GM19099 (cell line): ENCODE measurements around the gene CHST14.

Experiments used
- POLR2A ChIP-seq: IDR thresholded peaks from 3 replicates; pipeline ENCODE4 v1.6.1; 2011; ENCODE audit warnings: low read depth; ENCODE audit not compliant: insufficient read length; ENCODE audit errors: extremely low read depth

The CHST14 gene

DNA sequence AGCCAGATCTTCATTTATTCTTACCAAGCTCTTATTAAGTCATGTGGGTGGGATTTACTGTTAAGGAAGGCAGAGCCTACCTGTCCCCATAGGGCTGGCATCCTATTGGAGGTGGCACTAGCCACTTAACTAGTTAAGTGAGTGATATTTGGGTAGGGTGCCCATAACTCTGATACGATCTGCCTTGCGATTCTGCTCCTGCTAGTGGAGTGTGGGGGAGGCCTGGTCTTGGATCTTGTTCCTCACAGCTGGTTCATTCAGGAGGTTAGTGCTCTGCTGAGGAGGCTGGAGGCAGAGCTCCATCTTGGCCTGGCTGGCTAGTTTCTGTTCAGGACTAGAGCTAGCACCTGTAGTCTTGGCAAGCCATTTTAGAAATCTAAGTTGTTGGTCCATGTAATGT, 20.7 kb upstream of the CHST14 start:
- TF ChIP-seq POLR2A: no peak

DNA sequence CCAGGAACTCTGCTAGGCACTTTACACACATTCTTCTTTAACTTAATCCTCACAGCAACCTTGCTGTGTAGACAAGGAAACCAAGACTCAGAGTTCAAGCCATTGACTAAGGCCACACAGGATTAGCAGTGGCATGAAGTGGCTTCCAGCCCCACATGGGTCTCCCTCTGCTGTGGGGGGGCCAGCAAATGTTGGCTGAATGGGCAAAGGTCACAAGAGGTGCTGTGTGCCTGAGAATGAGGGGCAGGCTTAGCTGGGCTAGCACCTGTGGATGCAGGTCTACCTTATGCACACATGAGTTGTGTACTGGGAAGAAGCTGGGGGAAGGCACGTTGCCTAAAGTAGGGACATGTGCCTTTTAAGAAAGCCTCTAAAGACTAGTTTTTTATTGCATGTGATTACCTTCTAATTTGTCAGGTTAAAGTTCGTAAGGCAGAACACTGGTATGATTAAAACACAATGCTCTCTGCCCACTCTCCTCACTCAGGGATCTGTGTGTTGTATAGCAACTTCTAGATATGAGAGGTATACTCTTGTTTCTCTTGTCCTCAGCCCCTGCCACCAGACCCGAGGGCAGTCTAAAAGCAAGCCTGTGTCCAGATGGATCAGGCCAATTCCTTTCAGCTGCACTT, 19.1 kb upstream of the CHST14 start:
- no peak for TF ChIP-seq POLR2A

DNA sequence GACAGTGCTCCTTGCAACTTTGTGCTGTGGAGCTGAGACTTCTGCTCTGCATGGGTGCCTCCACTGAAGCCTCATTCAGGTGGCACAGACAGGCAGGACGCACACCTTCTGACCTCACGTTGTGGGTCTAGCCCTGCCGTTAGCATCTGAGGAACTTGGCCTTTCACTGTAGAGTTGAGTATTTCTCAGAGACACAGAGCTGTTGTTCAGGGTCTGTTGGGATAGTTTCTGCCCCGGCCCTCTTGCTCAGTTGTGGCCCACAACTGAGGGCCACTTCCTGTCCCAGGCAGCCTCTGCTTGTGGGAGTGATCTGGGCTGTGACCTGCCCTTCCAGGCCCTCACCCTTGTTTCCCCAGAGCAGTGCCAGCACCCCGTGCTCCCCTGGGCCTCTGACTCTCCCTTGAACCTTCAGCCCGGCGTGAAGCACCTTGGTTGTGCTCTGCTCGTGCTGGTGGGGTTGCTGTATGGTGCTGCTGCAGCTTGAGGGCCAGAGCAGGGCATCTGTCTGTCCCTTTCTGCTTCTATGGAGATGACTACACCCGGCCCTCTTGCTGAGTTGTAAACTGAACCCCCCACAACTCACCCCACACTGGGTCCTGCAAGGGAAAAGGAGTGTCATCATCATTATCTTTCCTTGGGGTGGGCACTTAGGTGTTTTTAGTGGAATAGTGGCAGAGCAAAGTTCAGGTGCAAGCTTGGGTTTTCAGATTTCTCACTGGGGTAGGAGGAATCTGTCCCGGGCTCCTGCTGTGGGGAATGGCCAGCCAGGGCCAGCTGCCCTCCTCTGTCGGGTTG, 18.3 kb upstream of the CHST14 start:
- TF ChIP-seq POLR2A: no peak

DNA sequence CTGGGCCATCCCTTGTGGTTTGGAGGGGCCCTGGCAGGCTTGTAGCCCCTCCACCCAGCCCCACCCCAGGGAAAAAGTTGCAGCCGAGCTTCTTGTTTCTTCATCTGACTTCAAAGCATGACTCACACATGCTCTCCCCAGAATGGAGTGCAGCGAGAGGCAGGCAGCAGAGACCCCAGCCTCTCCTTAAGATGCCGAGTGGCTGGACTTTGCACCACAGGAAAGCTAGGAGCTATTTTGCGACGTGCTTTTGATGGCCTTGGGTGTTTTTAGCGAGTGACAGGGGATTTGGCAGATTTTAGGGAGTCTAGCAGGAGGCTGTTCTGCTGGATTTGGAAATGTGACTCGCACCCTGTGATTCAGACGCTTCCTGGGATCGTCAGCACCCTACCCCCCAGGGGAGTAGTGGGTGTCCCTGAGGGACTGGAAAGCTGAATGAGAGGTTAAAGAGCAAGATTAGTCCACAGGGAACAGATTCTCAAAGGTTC, 15.8 kb upstream of the CHST14 start:
- no peak for TF ChIP-seq POLR2A

DNA sequence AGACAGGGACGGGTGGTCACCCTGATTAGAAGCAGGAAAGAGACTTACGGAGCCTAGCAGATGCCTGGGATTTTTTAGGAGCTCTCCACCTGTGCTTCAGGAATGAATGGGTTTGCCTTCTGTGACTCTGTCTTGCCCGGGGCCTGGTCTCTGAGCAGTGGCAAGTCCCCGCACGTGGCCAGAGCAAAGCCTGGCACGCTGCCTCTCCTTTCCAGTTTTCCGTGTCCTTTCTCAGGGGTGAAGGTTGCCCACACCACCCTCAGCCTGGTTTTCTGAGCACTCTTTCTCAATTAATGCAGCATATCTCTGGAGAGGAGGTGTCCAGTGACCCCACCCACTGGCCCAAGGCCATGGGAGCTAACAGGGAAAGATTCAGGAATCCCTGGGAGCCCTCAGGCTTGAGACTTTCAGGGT, 14.5 kb upstream of the CHST14 start:
- no peak for TF ChIP-seq POLR2A

DNA sequence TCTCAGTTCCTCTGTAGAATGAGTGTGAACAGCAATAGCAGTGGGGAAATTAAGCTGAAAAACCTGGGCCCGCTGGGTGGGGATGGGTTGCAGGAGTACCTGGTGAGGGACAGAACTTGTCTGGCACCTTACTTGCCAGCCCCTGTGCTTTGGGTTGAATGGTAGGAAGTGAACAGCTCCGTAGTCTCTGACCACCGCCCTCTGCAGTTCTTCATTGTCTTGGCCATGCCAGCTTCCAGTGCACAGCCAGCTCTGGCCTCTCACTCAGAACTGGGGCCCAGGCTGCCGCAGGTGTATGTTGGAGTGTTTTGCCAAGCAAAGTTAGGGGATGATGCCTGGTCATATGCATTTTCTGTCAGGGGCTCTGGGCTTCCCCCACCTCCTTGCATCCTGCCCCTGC, 14.0 kb upstream of the CHST14 start:
- no peak for TF ChIP-seq POLR2A

DNA sequence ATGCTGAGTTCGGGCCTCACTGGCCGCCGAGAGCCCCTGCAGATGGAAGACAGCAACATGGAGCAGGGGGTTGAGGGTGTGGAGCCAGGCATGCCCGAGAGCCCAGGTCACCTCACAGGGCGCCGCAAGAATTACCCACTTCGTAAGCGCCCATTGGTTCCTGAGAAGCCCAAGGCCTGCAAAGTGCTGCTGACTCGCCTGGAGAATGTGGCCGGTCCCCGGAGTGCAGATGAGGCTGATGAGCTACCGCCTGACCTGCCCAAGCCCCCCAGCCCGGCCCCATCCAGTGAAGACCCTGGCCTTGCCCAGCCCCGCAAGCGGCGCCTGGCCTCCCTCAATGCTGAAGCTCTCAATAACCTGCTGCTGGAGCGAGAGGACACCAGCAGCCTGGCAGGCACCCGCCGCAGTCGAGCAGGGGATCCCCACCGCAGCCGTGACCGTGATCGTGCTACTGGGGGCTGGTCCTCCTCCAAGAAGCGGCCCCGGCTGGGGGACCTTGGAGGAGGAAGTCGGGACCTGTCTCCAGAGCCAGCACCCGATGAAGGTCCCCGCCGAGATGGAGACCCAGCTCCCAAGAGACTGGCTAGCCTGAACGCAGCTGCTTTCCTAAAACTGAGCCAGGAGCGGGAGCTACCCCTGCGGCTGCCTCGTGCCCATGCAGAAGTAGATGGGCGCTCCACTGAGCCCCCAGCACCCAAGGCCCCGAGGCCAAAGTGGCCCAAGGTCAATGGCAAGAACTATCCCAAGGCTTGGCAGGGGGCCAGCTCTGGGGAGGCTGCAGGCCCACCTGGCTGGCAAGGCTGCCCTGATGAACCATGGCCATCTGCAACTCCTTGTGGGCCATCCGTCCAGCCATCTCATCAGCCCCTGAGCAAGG, 12.1 kb upstream of the CHST14 start:
- TF ChIP-seq POLR2A: no peak

DNA sequence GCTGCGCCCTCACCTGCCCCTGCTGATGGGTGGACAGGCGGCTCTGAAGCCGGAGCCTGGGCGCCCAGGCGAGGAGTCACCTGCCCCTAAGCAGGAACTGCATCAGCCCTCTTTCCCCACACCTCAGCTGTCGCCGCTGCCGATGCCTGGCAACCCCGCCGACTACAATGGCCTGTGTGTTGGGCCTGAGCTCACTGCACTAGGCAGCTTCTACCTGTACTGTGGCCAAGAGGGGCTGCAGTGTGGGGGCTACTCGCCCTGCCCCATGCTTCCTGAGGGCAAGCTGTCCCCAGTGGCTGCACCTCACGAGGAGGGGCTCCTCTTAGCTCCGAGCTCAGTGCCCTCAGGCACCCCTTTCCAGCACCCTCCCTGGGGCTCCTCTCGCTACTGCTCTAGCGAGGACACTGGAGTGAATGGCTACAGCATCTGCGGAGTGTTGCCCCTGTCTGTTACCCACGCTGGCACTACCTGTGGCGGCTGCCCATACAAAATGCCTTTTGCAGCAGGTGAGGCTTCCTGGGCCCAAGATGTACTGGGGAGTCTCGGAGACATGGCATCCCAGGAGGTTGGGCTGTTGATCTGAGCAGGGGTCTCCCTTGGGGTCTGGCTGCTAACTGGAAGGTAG, 11.3 kb upstream of the CHST14 start:
- TF ChIP-seq POLR2A: no peak

DNA sequence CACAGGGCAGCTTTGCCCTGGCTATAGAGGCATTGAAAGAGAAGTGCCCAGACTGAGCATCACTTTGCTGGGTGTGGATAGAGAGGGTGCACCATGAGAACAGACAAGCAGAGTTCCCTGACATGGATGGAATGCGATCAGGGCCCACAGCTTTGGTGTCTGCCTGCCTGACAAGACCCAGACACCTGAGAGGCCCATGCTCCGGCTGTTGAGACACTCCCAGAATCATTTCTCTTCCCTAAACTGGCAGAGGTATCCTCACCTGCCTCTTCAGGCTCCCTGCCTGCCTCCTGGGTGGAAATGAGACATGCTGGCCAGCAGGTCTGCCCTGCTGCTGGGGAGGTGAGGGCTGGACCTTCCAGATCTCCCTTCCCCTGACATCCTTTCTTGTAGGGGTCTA, 10.4 kb upstream of the CHST14 start:
- TF ChIP-seq POLR2A: no peak

DNA sequence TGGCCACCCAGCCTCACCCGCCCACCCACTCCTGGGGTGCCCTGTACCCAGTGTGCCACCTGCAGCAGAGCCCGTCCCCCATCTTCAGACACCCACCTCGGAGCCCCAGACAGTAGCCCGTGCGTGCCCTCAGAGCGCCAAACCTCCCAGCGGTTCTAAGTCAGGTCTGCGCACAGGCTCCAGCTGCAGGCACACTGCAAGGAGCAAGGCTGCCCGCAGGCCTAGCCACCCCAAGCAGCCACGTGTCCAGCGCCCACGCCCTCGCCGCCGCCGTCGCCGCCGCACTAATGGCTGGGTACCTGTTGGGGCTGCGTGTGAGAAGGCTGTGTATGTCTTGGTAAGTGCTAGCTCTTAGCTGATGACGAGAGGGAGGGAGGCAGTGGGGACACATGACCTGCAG, 8.8 kb upstream of the CHST14 start:
- no peak for TF ChIP-seq POLR2A

DNA sequence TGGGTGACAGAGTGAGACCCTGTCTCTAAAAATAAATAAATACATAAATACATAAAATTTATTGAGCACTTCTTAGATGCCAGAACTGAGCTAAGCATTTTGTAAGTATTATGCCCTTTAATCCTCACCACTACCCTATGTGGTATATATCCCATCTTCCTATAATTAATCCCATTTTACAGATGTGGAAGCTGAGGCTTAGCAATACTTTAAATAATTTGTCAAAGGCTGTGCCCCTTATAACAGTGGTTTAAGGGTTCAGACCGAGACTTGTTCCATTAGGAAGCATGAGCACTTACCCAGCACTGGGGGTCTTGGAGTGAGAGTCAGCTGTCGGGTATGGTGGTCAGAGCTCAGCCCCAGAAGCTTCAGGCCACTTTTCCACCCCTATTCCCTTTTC, 7.5 kb upstream of the CHST14 start:
- no peak for TF ChIP-seq POLR2A

DNA sequence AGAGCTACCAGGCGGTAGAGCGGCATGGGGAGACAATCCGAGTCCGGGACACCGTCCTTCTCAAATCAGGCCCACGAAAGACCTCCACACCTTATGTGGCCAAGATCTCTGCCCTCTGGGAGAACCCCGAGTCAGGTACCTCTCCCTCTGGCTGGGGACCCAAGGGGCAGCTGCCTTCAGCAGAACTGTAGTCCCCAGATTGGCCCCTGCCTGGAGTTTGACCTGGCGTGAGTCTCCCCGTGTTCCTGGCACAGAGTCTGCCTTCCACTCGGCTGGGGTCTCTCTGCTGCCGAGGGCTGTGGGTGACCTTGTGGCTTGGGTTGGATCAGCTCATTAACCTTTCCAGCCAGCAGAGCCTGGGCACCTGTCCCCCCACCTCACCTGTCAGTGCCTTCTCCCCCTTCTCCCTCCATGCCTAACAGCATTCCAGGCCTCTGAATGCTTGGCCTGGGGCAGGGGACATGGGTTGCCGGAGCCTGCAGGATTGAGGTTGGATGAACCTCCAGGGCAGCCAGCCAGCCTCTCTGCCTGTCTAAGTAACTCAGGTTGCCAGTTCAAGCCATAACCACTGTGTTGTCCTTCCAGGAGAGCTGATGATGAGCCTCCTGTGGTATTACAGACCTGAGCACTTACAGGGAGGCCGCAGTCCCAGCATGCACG, 6.8 kb upstream of the CHST14 start:
- TF ChIP-seq POLR2A: no peak

DNA sequence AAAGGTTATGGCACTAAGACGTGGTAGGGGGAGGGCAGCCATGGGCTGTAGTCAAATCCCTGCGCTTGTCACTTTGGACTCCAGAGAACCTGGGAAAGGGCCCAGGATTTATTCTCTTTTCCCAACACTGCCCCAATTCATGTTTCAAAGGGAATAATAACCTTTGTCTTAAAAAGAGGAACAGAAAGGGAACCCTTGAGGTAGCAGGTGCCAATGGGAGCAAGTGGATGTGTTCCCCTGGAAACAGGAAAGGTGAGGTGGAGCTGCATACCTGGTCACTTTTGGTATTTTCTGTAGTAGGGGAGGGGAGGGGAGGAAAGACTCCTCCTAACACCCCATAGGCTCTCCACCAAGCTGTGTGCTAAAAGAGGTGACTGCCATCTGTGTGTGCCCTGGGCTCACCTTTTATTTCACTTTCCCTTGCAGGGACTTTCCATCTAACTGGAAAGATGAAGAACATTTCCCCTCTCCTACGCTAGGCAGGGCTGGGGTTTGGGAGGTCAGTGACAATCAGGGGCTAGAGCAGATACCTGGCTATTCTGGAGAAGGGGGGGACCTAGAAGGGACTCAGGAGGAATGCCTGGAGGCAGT, 6.1 kb upstream of the CHST14 start:
- TF ChIP-seq POLR2A: no peak

DNA sequence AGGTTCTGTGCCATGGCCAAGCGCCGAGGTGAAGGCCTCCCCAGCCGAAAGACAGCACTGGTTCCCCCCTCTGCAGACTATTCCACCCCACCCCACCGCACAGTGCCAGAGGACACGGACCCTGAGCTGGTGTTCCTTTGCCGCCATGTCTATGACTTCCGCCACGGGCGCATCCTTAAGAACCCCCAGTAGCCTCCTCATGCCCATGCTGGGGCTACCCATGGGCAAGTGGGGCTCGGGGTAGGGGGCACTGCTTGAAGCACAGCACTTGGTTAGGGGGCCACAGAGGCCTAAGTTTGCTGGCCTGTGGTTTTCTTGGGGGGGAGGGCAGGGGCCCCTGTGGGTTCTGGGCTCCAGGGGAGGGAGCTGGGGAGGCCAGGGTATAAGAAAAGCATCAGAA, 4.8 kb upstream of the CHST14 start:
- no peak for TF ChIP-seq POLR2A
